ENCODE data around the gene MRPL38. TPM values are rescaled to one million over a fixed set of nuclear protein-coding genes. Genes with fewer than 3 reads are reported as not detected.
"Not testable (repeated sequence)": the region's sequence is repeated elsewhere in the genome, so short reads cannot be mapped to it uniquely, and the experiment has no call there.

The MRPL38 gene
- total RNA-seq, 1 experiment from 2014 or later: 219 TPM

DNA sequence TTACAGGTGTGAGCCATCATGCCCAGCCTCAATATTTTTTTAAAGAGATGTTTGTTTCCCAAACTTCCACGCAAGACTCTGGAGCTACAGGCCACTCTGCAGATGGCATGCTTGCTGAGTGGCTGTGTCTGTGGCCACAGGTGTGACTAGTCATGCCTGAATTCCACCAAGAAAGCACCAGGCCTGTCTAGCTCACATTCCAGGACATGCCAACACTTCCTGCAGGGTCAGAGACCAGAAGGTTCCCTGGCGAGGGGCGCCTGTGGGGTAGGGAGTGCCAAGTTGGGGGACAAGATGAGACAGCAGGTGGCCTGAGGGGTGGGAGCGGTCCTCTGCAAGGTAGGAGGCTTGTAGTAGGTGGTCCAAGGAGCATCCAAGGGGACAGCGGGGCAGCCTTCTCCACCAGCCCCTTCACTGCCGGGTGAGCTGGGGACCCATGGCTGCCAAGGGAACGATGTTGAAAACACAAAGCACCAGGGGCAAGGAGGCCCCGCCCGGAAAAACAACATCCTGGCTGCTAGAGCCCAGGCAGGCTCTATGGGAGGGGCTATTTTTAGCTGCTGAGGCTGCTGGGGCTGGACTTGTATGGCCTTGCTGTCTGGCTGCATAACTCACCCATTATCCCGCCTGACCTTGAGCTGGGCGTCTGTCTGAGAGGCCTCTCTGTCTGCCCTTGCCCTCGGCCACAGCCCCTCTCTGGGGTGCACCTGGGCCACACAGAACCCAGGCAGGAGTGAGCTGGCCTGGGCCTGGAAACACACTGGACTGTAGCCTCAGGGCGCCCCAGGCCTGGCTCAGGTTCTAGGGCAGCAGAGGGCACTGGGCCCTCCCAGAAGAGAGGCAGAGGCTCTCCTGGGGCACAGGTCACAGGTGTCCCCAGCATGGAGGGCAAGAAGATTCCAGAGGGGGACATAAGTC lies 32.0 kb downstream of the MRPL38 start (continued):
- TF ChIP-seq ZBTB33 (IDR thresholded peaks at IDR 0.05; ENCODE audit: extremely low read depth, insufficient replicate concordance, low read length) (no peak), YY1 (IDR thresholded peaks at IDR 0.05; ENCODE audit: extremely low read depth, insufficient replicate concordance, low read depth, low read length) (peak; percentile 24), SP1 (IDR thresholded peaks at IDR 0.05; ENCODE audit: low read depth) (no peak), ZFX (IDR thresholded peaks at IDR 0.05) (peak; percentile 52; the same call in 1 of the 2 replicates), RAD21 (IDR thresholded peaks at IDR 0.05; ENCODE audit: low read depth) (no peak), SIN3A (IDR thresholded peaks at IDR 0.05; ENCODE audit: low read depth) (no peak)

DNA sequence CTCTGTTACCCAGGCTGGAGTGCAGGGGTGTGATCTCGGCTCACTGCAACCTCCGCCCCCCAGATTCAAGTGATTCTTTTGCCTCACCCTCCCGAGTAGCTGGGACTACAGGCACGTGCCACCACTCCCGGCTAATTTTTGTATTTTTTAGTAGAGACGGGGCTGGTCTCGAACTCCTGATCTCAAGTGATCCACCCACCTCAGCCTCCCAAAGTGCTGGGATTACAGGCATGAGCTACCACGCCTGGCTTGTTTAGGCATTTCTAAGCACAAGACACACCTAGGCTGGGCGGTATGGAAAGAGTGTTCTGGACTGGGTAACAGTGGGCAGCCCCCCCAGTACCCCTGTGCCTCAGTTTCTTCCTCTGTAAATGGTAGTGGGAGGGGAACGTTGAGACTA lies 34.5 kb downstream of the MRPL38 start:
- peak overlapping the region; percentile 44; the same call in 1 of the 2 replicates for H3K4me2 ChIP-seq (ENCODE audit: low read length)

More for the DNA sequence above, 34.5 kb downstream of the MRPL38 start:
- Histone ChIP-seq H3K4me1 (ENCODE audit: control insufficient read depth in 1 of 2, insufficient read depth in 2 of 2, low read length in 2 of 2) (peaks cover 51 to 62% of the 10 kb centered on the region in 2 experiments), H3K27ac (ENCODE audit: low read depth, low read length) (peak overlapping the region; percentile 54; the same call in 1 of the 2 replicates)
- H3K4me3 ChIP-seq (replicated peaks in 1 of 2; ENCODE audit: low read depth in 1 of 2, low read length in 2 of 2); DNase-seq (ENCODE audit: low read depth, low spot score); H3K79me2 ChIP-seq (ENCODE audit: insufficient read depth, low read length); H2AFZ ChIP-seq (ENCODE audit: low read depth, low read length, poor library complexity, severe bottlenecking); intact Hi-C loops (cut with micrococcal nuclease); H3K9me3 ChIP-seq (ENCODE audit: control insufficient read depth in 1 of 2, insufficient read depth in 1 of 2, low read depth in 1 of 2, low read length in 2 of 2); H3K36me3 ChIP-seq (ENCODE audit: control insufficient read depth in 1 of 2, insufficient read depth in 2 of 2, low read length in 2 of 2); BruUV-seq (replicated peaks); H3K27me3 ChIP-seq (ENCODE audit: insufficient read depth, low read length); H4K20me1 ChIP-seq (ENCODE audit: insufficient read depth); RAD21 ChIA-PET (ENCODE audit: low non-redundant PET in 1 of 2, low total read pairs in 2 of 2, uncharacterized antibody in 2 of 2, unreplicated experiment in 2 of 2); H3K9ac ChIP-seq (ENCODE audit: low read length); H3K9me2 ChIP-seq (ENCODE audit: insufficient read depth); ATAC-seq: not testable (repeated sequence)
- POLR2A ChIA-PET: interaction anchor here (0.6 to 5.0 kb wide), 5 partner anchors 15 to 94 kb away, joined by 3 to 27 read pairs (median 7); partner anchors contain the start of genes TRIM65 and WBP2
- CTCF ChIA-PET: interaction anchor here (2.1 to 5.0 kb wide), 2 partner anchors 10 to 15 kb away, joined by 5 to 52 read pairs; partner anchors contain the start of gene WBP2
